M059J (cell line): ENCODE data around the gene TTLL5. TPM values are rescaled to one million over a fixed set of nuclear protein-coding genes. Genes with fewer than 3 reads are reported as not detected.
A peak's percentile ranks its signal among the peaks of the same experiment; 100 is the strongest.

Experiments used
- DNase-seq: peaks from one replicate; pipeline ENCODE4 v3.0.0-alpha.2; 2012; ENCODE audit warnings: low read depth
- total RNA-seq: library from RNA; depleted of rRNA; stranded (reverse); fragments of >200 nt; shearing (Covaris generic); gene quantifications from 2 replicates; pipeline ENCODE4 v1.2.3, GENCODE V29; 2014; rRNA removed

The TTLL5 gene, protein sequence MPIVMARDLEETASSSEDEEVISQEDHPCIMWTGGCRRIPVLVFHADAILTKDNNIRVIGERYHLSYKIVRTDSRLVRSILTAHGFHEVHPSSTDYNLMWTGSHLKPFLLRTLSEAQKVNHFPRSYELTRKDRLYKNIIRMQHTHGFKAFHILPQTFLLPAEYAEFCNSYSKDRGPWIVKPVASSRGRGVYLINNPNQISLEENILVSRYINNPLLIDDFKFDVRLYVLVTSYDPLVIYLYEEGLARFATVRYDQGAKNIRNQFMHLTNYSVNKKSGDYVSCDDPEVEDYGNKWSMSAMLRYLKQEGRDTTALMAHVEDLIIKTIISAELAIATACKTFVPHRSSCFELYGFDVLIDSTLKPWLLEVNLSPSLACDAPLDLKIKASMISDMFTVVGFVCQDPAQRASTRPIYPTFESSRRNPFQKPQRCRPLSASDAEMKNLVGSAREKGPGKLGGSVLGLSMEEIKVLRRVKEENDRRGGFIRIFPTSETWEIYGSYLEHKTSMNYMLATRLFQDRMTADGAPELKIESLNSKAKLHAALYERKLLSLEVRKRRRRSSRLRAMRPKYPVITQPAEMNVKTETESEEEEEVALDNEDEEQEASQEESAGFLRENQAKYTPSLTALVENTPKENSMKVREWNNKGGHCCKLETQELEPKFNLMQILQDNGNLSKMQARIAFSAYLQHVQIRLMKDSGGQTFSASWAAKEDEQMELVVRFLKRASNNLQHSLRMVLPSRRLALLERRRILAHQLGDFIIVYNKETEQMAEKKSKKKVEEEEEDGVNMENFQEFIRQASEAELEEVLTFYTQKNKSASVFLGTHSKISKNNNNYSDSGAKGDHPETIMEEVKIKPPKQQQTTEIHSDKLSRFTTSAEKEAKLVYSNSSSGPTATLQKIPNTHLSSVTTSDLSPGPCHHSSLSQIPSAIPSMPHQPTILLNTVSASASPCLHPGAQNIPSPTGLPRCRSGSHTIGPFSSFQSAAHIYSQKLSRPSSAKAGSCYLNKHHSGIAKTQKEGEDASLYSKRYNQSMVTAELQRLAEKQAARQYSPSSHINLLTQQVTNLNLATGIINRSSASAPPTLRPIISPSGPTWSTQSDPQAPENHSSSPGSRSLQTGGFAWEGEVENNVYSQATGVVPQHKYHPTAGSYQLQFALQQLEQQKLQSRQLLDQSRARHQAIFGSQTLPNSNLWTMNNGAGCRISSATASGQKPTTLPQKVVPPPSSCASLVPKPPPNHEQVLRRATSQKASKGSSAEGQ (N-terminal part only)
- total RNA-seq = 31.0 and 42.8 TPM in 2 replicates

DNA sequence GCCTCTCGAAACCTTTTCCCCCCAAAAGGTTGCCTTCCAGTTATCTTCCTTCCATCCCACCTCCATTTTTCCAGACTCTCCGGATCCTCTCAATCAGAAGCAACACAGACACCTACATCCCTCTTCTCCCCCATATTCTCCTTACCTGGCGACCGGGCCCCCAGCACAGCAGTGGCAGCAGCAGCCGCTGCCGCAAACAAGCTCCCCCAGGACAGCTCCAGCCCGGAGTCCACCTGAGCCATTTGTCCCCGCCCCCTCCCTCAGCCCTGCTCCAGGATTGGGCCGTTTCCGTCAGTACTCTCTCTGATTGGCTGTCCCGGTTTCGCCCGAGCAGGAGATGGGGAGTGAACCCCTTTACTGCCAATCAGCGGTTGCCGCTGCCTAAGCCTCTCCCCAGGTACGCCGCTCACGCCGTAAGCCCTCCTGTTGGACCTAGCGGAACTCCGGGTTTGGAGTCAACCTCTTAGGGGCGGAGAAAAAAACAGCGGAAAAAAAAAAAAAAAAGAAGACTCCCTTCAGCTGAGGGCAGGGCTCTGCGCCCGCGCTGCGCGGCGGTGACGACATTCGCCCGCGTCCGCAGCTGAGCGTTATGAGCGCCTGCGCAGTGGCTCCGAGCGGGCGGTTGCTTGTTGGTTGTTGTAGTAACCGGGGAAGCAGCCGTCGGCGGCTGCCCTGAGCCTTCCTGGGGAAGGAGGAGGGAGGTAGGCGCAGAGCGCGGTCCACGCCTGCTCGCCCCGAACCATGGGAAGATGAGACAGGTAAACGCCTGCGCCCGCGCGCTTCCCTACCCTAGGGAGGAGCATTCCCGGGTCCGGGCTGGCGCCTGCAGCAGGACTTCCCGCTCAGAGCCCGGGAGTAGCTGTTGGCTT lies at the start of gene TTLL5, which contains the start of gene ERG28:
Gene TTLL5 (plus strand): TSS at position 617 of the 869 bp plus-strand sequence. CDS start 1,904 bp downstream, outside the sequence.
Gene ERG28 (minus strand): TSS at position 247 of the 869 bp plus-strand sequence. CDS start 3,374 bp downstream, outside the sequence.
- peak; percentile 99 for DNase-seq

DNA sequence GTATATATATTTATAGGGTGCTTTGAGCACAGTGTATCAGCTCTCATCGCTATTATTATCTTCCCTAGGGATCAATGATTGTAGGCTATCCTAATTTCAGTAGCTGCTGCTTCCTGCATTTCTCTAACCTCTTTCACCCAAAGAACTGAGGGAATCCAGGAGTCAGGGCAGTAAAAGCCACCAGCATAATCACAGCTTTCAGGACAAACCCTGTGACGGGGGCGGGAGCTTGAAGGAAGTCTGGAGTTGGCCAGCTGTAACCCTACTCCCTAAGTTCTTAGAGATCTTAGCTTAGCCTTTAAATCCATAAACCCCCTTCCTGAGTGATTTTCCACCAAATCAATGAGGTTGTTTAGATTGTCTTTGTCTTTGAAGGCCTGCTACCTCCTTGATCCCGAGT lies 48.9 kb upstream of the TTLL5 start:
- no peak for DNase-seq

DNA sequence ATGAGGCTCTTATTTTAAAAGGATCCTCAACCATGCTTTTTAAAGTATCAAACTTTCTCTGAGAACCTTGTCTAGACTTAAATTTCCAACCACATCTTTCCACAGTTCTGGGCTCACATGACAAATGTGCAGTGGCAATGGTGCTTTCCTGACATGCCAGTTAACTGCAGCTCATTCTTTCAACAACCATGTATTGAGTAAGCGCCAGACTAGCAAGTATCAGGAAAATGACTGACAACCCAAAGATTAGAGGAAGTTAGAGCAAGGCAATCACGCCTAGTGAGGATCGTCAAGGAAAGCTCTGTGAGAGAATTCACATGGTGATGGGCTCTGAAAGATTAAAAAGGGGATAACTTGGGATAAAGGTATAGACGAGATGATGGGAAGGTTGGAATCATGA lies 46.9 kb upstream of the TTLL5 start:
- no peak for DNase-seq

DNA sequence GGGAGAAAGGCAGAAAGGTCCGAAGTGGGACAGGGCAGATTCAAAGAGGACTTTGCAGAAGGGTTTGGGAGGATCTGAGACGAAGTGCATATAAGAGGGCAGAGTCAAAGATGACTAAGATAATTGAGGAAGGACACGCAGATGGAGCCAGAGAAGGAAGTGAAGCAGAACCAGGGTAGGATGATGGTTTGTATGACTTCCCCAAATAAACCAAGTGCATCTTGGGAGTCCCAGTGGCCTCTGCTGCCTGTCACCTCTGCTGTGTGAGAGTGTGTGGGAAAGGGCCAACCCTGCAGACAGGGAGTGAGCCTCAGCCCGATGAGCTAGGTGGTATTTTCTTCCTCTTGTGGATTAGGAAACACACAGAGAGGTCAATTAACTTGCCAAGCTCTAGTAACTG lies 45.8 kb upstream of the TTLL5 start:
- no peak for DNase-seq

DNA sequence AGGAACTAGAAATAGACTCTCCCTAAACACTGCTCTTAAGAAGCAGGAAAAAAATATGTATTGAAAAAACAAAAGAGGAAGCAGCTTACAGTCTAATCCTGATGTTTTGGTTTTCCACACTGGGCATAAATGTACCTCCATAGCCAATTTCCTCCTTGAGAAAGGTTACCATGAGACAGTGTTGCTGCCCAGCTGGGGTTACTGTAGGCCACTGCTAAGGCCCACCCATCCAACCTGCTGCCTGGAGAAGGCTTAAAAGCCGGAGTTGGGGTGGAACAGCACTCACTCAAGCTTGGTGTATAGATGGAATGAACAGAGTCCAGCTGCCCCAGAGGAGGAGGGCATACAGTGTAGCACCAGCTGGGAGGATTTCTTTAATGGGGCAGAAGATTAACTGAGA lies 41.5 kb upstream of the TTLL5 start:
- no peak for DNase-seq

DNA sequence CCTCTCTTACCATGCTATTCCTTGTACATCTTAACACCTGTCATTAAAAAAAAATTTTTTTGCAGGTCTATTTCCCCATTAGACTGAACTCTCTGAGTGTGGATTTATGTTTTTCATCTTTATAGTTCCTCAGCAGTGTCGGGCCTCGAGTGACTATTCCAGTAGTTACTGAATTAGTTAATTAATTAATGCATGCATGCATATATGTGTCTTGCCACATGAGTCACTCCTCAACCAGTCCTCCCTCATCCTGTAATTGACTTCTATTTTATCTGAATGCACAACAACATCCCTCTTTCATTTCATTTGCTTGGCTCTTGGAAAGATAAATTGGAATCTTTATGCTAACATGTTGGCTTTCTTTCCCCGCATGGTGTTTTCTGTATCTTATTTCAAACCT lies 36.0 kb upstream of the TTLL5 start:
- DNase-seq = no peak

DNA sequence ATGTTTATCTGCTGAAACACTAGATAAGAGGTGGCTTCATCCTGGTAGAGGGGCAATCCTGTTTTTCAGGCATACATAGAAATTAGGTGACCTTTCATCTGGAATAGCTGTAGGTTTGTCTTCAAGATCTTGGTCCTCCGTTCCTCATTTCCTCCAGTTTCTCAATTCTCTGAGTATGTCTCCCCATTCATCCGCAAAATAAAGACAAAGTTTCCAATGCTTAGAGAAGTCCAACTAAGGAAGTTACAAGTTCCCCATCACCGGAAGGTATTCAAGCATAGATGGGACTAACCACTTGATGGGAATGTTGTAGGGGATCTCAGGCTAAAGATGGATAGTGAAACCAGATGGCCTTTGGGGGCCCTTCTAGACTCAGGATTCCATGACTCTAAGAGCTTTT lies 34.6 kb upstream of the TTLL5 start:
- DNase-seq = no peak

DNA sequence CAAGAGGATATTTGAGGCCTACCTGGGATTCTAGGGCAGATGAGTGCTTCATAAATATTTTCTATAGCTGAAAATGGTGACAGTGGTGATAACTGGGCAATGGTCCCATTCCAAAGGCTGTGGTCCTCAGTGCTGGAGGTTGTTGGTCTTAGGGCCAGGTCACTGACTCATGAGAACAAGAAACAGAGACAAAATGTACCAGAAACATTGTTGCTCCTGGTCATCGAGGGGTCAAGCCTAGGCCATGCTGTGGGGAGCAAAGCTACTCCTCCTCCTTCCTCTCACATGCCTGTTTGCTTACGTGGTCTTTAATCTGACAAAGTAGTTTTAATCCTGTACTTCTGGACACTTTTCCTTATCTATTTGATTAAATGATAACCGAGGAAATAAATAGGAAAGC lies 34.2 kb upstream of the TTLL5 start:
- DNase-seq = no peak

DNA sequence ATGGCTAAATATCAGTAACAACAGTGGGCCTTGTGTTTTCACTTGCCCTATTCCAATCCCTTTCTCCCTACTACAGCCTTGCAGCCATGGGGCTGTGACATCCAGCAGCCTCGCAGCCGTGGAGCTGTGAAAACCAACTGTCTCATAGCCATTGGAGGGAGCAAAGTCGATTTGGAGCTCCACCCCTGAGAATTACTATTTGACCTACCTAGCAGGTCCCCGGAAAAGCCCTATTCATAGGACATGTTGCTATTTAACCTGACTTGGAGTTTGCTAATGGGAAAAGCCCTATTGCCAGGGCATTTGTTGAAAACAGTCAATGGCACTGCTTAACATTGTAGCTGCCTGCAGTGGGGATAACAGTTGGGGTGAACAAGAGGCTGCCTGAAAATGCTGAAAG lies 33.6 kb upstream of the TTLL5 start:
- no peak for DNase-seq

DNA sequence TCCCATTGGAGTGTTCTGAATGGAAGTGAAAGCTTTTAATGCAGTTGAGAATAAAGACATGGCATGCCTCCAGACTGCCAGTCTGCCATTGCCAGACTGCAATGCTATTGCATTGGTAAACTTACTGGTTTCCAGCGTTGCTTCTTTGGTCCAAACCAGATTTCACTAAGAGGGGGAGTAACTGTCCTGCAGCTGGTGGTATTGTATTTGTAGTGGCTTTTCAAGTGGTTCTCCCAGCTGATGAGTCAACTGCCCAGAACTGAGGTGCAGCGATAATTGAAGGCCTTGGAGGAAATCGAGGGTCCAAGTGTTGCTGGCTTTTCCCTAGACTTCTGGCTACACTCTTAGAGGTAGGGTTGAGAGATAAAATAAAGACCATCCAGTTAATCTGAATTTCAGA lies 32.2 kb upstream of the TTLL5 start:
- DNase-seq = no peak

DNA sequence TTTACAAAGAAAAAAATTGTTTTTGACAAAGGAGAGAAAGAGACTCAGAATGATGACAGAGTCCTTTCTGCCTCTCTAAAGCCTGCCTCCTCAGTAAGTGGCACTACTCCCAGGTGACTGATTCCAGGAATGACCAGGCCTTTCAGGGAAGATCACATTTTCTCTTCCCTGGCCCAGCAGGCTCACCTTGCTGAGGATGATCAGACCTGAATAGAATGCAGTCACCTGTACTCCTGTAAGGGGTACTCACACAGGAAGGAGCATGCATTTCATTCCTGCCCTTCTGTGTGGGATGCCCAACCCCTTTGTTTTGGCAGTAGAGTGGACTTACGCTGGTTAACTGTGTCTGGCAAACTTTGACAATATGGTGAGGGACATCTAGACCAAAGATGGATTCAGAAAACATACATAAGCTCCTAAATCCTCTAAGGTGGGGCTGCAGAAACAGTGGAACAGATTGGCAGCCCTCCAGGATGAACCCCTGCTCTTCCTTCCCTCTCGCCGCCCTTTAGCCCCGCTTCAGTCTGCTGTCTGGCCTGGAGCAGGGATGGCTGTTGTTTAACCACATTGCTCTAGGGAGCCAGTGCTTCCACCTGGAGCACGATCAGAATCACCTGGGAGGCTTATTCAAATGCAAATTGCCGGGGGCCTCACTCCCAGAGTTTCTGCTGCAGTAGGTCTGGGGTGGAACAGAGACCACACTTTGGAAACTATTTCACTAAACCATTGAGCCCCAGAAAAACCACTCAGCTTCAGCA lies 30.2 kb upstream of the TTLL5 start:
- no peak for DNase-seq

DNA sequence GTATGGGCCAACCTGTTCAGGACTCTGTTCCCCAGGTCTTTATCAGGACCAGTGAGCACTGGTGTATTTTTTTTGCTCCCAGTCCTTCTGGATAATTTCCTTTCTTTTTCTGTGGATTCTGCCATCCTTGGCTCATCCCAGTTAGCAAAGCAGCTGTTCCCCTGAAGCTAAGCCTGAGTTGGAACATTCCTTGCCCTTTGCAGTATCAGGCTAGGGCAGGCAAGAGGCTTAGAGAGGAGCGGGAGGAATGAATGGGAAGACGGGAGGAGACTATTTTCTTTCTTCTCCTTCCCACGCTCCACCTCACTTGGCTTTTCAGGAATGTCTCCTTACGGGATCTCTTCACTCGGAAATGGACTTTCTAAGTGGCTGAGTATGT lies 29.6 kb upstream of the TTLL5 start:
- DNase-seq = no peak

DNA sequence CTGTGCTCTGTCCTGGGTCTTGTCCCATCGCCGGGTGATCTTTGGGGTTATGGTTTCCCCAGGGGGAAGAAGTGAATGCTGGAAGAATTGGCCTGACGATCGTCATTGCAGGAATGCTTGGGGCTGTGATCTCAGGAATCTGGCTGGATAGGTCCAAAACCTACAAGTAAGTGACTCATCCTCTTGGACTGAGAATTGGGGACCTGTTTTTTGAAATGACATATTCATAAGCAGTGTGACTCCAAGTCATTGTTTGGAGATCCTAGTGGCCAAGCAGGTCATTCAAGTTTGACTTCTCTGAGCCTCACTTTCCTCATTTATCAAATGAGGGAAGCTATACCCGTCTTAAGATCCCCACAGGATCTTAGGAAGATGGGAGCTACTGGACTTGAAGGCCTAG lies 26.2 kb upstream of the TTLL5 start:
- DNase-seq = no peak

DNA sequence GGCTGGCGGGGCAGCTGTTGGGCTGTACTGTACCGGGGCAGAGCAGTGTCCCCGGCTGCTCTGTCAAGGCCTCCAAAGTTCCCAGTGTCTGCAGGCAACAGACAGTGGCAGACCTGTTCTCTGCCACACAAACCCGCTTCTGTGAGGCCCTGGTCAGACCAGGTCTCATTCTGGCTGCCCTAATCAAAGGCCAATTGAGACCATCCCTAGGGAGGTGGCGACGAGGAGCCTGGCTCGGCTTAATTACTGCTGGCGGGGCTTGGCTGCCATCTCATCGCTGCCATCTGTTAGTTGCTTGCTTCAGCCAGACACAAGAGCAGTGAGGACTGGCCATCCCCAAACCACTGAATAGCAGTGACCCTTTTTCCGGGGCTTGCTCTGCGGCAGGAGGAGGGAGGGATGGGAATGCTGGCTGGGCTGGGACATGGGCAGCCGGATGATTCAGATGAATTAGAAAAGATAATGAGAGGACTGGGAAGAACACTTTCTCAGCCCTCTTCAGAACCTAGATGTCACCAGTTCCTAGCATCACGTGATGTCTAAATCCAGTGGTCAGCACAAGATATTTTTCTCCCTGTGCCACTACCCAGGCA lies 24.9 kb upstream of the TTLL5 start:
- DNase-seq = peak; percentile 53

DNA sequence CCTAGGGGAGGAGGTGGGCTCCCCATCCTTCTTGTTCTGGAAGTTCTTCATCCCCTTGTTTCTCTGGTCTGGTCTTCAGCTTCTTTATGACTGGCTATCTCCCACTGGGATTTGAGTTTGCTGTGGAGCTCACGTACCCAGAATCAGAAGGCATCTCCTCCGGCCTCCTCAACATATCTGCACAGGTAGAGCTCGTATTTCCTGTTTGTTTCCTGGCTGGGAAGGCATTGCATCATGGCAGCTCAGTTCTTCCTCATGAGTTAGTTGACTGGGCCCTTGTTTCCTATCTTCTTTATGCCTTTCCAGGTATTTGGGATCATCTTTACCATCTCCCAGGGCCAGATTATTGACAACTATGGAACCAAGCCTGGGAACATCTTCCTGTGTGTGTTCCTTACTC lies 20.2 kb upstream of the TTLL5 start:
- no peak for DNase-seq

DNA sequence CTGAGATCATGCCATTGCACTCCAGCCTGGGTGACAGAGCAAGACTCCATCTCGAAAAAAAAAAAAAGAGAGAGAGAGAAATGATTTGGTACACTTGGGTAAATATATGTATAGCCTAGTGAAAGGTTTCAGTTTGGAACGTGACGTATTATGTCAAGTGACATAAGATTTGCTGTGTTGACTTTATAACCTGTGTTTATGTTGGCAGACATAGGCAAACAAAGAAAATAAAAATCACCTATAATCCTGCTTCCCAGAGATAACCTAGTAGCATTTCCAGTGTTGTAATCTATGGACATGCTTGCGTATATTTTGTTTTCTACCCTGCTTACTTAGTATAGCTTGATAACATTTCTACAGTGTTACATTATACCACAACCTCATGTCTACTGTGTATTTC lies 17.1 kb upstream of the TTLL5 start:
- no peak for DNase-seq

DNA sequence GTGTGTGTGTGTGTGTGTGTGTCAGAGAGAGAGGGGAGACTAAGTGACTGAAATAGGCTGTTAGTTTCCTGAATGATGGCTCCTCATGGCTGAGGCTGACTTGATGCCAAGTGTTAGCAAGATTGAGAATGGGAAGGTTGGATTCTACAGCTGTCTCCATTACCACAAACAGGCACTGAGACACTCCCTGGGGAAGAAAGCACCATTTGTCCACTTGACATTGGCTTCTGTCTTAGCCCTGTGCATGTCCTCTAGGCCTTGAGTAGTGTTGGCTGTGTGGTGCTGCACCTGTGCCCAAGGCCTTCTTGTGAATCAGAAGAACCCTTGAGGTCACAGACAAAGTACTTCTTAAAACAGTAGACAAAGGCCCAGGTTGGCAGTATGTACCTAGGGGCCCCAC lies 16.0 kb upstream of the TTLL5 start:
- no peak for DNase-seq

DNA sequence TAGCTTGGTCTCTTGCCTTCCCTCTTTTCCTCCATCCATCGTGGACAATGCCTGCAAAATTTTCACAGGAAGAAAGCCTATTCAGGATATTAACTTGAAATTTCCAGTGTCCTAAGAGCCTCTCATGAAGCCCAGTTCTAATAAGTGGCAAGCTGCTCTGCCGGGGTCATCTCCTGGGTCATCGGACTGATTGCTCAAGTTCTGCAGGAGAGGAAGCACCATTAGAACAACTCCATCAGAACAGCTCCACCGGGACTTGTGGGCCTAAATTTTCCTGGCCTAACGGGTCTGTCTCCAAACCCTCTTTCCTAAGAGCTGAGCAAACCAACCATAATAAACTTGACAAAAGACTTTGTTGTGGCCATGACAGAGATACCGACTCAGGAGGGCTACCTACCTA lies 14.3 kb upstream of the TTLL5 start:
- no peak for DNase-seq

DNA sequence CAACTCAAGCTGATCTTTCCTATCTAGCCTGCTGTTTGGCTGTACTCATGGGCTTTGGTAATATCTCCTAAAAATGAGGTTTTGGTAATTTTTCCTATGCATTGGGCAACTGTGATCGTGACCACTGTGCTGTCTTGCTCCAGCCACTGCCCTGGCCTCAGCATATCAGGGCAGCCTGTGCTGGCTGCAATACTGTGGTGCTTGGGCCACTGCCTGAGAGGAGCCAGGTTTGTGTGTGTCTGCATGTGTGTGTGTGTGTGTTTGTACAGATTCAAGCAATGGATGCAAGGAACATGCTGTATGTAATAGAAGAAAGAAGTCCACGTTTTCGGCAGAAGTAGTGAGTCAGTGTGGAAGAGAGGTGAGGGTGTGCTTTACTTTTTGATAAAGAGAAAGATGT lies 13.4 kb upstream of the TTLL5 start:
- no peak for DNase-seq
